GM12864 (cell line): Measurements from ENCODE around the gene POU2F1.
"Not testable (repeated sequence)": the region's sequence is repeated elsewhere in the genome, so short reads cannot be mapped to it uniquely, and the experiment has no call there.

Experiments
- DNase-seq: peaks from one replicate; pipeline ENCODE4 v3.0.0-alpha.2; 2011; ENCODE audit warnings: low read depth
- H3K4me3 ChIP-seq: 2 replicates; pipeline ENCODE4 v1.5.1; 2011; ENCODE audit warnings: mild to moderate bottlenecking, low read depth, low read length, control low read depth
- TF ChIP-seq, protein P1 (sequence below): IDR thresholded peaks from 2 replicates; pipeline ENCODE4 v1.5.1; 2011; ENCODE audit warnings: low read depth, mild to moderate bottlenecking, moderate library complexity, low read length, control low read depth, inconsistent platforms; ENCODE audit errors: missing control alignments

Gene POU2F1

DNA sequence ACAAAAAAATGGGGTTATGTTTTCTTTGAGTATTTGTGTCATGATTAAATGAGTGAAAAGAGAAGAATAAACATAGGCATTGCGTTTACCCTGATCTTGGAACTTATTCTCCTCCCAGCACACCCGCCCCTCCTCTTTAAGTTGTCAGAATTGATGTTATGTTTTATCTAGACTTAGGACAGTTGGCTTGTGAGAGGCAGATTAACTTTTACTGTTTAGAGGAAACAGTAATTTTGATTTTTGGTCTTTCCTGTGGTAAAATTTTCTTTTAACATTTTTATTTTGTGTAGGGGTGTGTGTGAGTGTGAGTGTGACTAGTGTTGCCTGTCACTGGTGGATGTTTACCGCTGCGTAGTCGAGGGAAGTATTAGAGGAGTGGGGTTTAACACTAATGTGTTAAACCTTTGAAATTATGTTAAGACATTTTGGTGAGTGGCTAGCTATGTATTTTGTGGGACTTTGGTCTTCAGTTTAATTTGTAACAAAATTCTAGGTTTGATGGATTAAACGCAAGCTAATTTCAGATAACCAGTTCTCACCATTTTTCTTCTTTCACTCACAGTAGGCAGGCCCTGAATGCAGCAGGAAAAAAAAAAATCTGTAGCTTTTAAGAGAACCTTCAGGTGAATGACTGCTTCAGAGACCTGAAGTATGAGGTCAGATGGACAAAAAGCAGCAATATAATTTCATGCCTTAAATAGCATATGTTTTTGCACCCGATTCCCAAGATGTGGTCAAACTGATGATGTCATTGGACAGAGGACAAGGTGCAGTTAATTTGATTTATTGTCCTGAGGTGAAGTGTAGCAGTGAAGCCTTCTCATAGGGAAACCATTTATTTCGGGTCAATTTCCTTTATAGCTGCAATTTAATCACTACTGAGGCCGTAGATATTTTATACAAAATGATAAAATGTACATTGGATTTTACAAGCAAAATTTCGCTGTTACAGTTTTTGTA is 2.7 kb downstream of the POU2F1 start:
- no peak overlapping the region for H3K4me3 ChIP-seq
- DNase-seq: no peak
- TF ChIP-seq, protein P1, sequence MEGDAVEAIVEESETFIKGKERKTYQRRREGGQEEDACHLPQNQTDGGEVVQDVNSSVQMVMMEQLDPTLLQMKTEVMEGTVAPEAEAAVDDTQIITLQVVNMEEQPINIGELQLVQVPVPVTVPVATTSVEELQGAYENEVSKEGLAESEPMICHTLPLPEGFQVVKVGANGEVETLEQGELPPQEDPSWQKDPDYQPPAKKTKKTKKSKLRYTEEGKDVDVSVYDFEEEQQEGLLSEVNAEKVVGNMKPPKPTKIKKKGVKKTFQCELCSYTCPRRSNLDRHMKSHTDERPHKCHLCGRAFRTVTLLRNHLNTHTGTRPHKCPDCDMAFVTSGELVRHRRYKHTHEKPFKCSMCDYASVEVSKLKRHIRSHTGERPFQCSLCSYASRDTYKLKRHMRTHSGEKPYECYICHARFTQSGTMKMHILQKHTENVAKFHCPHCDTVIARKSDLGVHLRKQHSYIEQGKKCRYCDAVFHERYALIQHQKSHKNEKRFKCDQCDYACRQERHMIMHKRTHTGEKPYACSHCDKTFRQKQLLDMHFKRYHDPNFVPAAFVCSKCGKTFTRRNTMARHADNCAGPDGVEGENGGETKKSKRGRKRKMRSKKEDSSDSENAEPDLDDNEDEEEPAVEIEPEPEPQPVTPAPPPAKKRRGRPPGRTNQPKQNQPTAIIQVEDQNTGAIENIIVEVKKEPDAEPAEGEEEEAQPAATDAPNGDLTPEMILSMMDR: no peak

DNA sequence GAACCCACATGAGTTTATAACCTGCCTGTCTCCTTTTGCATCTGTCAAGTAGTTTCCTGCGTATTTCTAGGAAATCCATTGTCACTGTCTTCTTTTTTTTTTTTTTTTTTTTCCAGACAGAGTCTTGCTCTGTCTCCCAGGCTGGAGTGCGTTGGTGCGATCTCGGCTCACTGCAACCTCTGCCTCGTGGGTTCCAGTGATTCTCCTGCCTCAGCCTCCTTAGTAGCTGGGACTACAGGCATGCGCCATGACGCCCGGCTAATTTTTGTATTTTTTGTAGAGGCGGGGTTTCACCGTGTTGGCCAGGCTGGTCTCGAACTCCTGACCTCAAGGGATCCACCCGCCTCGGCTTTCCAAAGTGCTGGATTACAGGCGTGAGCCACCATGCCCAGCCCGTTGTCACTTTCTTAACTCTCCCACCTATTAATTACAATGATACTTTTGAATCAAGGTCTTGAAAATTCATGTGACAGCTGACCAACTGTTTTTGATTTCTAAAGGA is 4.1 kb downstream of the POU2F1 start:
- not testable (repeated sequence) for H3K4me3 ChIP-seq, DNase-seq

- no peak for DNase-seq
- TF ChIP-seq, protein P1: no peak
- no peak overlapping the region for H3K4me3 ChIP-seq
Observed at GRCh38 chr1:167225920-167226319, 5.2 kb downstream of the POU2F1 start.

- TF ChIP-seq, protein P1: no peak
- DNase-seq: no peak
- no peak overlapping the region for H3K4me3 ChIP-seq
Observed at GRCh38 chr1:167227934-167228378, 7.3 kb downstream of the POU2F1 start.

DNA sequence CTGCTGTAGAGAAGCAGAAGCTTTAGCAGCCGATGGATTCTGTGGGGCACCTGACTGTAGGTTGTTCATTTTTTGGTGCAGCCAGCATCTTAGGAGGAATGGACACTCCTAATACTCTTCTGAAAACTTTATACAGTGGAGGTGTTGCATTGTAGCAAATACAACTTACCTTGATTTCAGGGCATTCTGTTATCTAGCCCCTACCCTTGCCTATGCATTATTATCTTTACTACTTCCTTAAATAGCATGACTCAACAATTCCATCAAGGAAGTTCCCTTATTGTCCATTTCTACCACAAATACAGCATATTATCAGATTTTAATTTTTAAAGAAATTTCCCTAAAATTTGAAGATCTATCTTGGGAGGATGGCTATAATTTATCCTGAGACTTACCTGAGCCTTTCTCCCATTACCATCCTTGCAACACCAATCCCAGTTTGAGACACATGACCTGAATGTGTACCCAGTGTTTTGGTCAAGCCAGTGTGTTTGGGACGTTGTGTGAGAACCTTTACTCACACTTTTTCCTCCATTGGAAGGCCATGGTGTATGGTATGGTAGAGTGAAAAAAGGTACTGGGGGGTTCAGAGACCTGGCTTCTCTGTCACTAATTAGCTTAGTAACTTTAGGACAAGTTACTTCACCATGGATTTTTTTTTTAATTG is 9.2 kb downstream of the POU2F1 start:
- TF ChIP-seq, protein P1: no peak
- no peak overlapping the region for H3K4me3 ChIP-seq
- no peak for DNase-seq

DNA sequence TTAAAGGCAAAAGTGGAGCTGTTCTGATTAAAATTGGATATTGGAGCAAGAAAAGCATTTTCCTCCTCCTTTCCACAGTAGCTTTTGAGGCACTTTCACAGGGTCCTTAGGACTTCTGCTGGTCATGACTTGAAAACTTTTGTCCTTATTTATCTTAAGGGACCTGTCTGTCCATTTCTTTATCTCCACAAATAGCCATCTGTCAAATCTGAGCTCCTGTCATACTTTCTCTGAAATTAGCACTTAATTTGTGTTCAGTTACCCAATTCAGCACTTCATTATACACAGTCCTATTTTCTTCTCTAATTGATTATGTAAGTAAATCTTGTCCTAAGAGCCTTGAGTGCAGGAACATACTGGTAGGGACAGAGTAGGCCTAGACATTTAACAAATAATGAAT is 9.8 kb downstream of the POU2F1 start:
- DNase-seq: no peak
- TF ChIP-seq, protein P1: no peak
- no peak overlapping the region for H3K4me3 ChIP-seq

DNA sequence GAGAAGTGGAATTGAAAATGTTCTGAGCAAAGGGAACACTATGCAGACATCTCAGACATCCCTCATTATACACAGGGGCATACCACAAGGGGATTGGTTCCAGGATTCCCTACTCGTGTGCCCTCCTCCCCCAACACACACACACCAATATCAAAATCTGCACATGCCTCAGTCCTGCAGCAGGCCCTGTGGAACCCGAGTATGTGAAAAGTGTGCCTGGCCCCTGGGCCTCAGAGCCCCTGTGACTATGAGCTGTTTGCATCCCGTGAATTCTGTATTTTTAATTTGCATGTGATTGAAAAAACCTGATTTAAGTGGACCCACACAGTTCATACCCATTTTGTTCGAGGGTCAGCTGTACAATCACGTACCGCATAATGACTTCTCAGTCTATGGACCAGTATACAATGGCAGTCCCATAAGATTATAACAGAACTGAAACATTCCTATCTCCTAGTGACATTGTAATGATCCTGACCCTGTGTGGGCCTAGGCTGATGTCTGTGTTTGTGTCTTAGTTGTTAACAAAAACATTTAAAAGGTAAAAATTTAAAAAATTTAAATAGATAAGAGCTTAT is 11.3 kb downstream of the POU2F1 start:
- no peak overlapping the region for H3K4me3 ChIP-seq
- TF ChIP-seq, protein P1: no peak
- no peak for DNase-seq
